DMS53 treated with DMSO at 0.1 percent for 48 hours (cell line): Measurements from ENCODE around the gene TTC33.

ENCODE experiments used
- DNase-seq: peaks from one replicate; lab custom pipeline; 2025; ENCODE audit not compliant: unreplicated experiment; lab: John Stamatoyannopoulos, UW

Gene TTC33

DNA sequence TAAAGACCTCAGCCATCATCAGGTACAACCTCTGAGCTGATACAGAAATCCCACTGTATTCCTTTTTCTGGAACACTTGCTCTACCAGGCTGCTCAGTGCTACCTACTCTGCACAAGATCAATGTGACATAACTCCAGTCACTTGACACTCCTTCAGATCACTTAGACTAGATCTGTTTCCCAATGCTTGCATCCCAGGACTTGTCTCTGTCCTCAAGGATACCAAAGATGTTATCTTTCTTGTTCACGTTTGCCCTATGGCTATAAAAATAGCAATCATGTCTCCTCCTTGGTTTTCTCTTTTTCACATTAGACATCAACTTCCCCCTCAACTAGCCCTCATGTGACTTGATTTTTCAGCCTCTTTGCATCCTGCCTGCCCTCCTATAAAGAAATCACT lies 264.1 kb downstream of the TTC33 start:
- DNase-seq = no peak

DNA sequence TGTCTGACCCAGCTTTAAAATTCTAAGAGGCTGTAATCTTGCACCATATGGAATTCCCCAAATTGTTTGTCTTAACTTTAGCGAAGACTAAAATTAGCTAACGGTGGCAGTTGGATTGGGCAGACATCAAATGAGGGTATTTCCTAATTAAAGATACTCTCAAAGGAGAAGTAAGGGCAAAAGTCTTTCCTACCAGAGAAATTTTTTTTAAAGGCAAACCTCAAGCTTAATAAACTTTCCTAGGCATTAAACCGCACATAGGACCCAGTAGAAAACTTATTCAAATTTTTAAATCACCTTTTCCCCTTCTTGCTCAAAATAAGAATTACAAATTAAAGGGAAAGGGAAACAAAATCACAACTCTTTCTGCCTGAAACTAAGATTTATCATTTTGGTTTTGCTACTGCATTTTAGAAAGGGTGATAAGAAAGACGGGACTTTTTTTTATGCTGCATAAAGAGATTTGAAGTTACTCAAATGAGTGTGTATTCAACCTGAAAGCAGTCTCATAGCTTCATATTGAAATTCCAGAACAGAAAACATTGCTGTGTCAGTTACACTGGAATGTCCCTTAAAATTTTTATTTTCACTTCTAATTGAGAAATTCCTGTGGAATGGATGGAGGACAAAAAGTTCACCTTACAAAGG lies 265.2 kb downstream of the TTC33 start:
- DNase-seq = no peak

GRCh38 chr5:40489421-40489820 lies 266.3 kb downstream of the TTC33 start:
- no peak for DNase-seq

DNA sequence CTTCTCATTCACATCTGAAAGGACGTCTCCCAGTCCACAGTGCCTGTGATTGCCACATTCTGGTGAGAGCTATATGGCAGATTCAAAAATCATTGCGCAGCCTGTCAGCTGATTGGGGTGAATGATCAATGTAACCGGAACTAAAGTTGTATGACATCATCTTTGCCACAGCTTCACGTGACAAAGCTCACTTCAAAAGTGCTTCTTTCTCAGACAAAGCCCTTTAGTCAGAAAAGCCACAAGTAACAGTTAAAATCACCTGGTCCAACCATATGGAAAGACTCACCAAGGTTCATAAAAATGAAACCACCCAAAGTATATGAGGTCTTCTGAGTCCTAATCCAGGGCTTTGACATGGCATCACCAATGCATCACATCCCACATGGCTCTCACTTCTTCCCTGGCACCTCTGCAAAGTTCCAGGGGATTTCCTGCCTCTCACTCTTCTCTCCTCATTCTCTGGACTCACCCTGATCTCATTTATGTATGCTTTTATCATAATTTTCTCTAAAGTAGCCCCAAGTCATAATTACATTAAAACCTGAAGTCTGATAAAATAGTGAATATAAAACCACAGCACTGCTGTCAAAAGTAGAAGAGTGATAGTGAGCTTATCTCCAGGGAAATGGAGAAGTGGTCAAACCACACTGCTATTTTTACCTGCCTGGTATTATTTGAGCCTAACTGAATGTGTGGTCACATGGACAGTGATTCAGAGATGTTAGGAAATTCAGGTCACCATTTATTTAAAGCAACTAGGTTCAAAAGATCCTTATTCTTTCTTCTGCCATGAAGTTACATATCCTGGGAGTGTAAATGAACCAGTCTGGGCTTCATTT lies 269.1 kb downstream of the TTC33 start:
- DNase-seq = no peak

DNA sequence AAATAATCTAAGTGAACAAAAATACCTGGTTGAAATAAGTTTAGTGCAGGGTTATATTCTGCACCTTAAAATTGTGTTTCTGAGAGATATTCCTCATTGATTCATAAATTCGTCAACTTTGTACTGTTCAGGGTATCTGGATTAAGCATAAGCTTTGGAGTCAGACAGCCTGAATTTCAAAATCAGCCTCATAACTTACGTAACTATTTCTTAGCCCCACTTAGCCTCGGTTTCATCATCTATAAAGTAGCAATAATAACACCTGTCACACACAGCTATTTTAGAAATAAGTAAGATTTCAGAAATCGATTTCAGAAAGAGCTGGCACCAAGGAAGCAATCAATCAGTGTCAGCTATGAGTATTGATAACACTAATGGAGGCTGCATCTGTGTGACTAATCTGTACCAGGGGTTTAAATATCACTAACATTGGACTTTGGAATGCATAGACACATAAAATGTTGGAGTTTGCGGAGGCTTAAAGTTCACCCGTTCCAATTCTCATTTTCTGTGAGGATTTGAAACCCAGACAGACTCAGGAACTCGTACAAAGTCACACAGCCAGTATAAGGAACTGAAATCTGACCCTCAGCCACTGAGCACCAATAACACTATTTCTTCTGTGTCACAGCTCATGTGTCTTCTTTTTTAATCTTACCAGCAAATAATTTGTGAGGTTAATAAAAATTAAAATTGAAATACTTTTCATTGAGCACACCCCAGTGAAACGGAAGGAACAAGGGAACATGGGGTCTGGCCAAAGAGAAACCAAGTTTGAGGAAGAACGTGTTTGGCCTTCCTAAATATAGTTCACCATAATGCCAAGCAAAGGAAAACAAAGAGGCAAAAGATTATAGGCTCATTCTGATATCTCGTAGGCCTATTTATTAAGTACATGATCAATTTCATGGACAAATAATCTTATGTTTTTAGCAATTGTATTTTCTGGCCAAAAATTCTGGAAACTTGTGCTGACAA lies 270.5 kb downstream of the TTC33 start:
- DNase-seq = no peak

GRCh38 chr5:40484495-40484894 lies 271.3 kb downstream of the TTC33 start:
- DNase-seq = no peak

DNA sequence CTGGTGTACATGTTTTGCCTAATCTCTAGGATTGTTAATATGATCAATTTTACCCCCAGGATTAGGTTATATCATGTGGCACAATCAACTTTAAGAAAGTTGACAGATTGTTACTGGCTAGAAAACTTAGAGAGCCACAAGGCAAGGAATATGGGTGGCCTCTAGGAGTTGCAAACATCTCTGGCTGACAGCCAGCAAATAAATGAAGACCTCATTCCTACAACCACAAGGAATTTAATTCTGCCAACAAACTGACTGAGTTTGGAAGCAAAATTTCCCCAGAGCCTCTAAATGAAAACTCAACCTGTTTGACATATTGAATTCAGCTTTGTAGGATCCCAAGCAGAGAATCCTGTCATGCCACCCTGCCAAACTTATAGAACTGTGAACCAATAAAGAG lies 272.4 kb downstream of the TTC33 start:
- no peak for DNase-seq

DNA sequence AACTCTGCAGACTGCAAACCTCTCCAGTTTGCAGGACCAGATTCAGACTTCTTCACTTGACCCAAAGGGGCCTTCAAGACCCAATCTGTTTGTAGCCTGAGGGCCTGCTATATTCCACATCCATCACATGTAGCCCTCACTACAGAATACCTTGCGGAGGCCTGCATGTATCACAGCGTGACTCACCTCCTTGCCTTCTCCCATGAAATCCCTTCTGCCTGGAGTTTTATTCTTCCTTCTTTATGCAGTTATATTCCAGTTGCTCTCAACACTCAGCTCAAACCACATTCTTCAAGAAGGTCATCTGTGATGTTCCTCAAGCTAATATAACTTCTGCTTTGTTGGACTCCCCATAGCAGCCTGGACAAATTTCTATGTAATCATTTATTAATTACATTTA lies 274.5 kb downstream of the TTC33 start:
- no peak for DNase-seq

GRCh38 chr5:40480392-40480791 lies 275.4 kb downstream of the TTC33 start:
- no peak for DNase-seq

GRCh38 chr5:40479939-40480338 lies 275.8 kb downstream of the TTC33 start:
- no peak for DNase-seq

- DNase-seq = no peak
These were observed 277.0 kb downstream of the TTC33 start for GRCh38 chr5:40478766-40479165.

DNA sequence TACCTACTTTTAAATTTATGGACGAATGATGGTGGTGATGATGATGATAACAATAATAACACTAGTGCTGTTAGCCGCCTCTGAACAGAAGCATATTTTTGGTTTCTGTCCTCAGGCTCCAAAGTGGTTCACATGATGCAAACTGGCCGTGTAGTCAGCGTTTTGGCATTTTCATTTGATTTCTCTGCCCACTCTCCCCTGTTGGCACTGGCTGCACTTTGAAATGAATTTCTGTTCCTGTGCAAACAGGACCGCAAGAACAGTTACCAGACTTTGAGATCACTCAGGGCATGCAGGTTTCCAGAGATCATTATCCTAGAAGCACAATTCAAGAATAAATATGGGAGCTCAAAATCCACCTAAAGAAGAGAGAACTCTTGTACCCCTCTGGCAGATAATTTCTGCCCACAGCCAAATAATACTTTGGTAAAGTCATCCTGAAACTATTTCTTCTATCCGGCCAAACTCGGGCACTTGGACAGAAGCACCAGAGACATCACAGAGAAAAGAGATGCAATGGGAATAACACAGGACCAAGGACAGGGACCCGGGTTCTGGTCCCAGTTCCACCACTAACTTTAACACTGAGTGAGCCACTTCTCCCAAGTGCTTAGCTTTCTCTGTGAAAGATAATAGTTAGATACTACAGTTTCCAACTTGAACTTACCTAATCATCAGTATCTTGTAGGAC lies 277.8 kb downstream of the TTC33 start:
- DNase-seq = no peak

- no peak for DNase-seq
These were observed 280.2 kb downstream of the TTC33 start for GRCh38 chr5:40475561-40475960.

- DNase-seq = no peak
These were observed 281.5 kb downstream of the TTC33 start for GRCh38 chr5:40474250-40474649.

DNA sequence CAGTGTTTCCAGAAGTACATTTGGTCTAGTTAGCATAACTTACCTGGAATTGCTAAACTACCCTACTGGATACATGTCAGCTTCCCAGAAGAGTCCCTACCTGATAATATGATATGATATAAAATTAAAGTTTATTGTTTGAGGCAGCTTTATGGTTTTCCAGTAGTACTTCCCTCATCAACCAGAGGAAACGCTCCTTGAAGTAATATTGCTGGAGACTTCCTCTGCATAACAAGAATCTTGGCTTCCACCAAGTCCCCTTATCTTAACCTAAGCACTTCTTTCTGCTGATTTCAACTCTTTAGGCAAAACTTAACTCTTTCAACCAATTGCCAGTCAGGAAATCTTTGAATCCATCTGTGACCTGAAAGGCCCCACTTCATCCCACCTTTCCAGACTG lies 290.3 kb downstream of the TTC33 start:
- no peak for DNase-seq

GRCh38 chr5:40464511-40464910 lies 291.2 kb downstream of the TTC33 start:
- no peak for DNase-seq
